Stomach (tissue), 4 donors: ENCODE data around the gene GUCY1A1.

ENCODE experiments used
- EP300 ChIP-seq: sonication (generic); formaldehyde crosslinking; IDR thresholded peaks from one replicate; pipeline ENCODE4 v1.6.1; 2017; ENCODE audit warnings: antibody characterized with exemption
- POLR2A ChIP-seq, 4 donors: fragments of 450-650 bp; IDR thresholded peaks; one replicate each; pipeline ENCODE4 v1.6.1; 2016; ENCODE audit warnings: antibody characterized with exemption in 4 of 4, control low read depth in 2 of 4, mild to moderate bottlenecking in 1 of 4, moderate library complexity in 1 of 4
- POLR2AphosphoS5 ChIP-seq, 3 donors: sonication (generic); formaldehyde crosslinking; IDR thresholded peaks; one replicate each; pipeline ENCODE4 v1.6.1; 2016; ENCODE audit warnings: antibody characterized with exemption in 3 of 3
- TF ChIP-seq, protein P1 (sequence below), 7 experiments: fragments of 450-650 bp in 4 of 7; fragments of 200-600 bp in 3 of 7; sonication (generic) in 3 of 7; IDR thresholded peaks; one replicate each; pipeline ENCODE4 v1.5.1; 2016 to 2019; ENCODE audit warnings: antibody characterized with exemption in 7 of 7, control low read depth in 2 of 7, mild to moderate bottlenecking in 1 of 7

DNA sequence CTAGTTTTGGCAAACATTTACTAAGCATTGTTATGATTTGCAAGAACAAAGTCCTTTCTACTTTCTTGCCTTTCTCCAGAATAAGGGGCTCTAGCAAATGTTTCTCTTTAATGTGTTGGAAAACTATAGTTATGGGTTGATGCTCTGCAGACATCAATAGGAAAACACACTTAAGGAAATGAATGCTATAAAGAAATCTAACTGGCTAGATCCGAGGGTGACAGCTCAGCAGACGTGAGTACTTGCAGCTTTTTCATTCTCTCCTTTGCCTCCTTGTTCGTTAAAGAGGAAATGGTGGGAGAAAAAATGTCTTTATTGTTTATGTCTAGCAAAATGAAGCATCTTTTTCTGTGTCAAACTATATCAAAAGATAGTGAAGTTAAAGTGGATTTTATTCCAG is 98.5 kb downstream of the GUCY1A1 start:
- TF ChIP-seq, protein P1, sequence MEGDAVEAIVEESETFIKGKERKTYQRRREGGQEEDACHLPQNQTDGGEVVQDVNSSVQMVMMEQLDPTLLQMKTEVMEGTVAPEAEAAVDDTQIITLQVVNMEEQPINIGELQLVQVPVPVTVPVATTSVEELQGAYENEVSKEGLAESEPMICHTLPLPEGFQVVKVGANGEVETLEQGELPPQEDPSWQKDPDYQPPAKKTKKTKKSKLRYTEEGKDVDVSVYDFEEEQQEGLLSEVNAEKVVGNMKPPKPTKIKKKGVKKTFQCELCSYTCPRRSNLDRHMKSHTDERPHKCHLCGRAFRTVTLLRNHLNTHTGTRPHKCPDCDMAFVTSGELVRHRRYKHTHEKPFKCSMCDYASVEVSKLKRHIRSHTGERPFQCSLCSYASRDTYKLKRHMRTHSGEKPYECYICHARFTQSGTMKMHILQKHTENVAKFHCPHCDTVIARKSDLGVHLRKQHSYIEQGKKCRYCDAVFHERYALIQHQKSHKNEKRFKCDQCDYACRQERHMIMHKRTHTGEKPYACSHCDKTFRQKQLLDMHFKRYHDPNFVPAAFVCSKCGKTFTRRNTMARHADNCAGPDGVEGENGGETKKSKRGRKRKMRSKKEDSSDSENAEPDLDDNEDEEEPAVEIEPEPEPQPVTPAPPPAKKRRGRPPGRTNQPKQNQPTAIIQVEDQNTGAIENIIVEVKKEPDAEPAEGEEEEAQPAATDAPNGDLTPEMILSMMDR (IDR thresholded peaks at IDR 0.05) = no peak
- TF ChIP-seq POLR2A (IDR thresholded peaks at IDR 0.05) (no peak), POLR2AphosphoS5 (IDR thresholded peaks at IDR 0.05) (no peak), EP300 (no peak)
